Activated CD8-positive, alpha-beta memory T cell treated with anti-CD3 and anti-CD28 coated beads, Interleukin-2, amount 10 ng/mL, durations not matched to agents 7 days and 5 days (primary cell): ENCODE results near the gene AUTS2. TPM values are rescaled to one million over a fixed set of nuclear protein-coding genes. Genes with fewer than 3 reads are reported as not detected.

Experiments
- ATAC-seq: fragments of 150-1000 bp; cut with Tn5 transposase; one replicate; pipeline ENCODE4 v1.10.0; 2021; ENCODE audit warnings: moderate library complexity
- CTCF ChIA-PET: fragments of 350-600 bp; sonication (Branson Sonifier 250); formaldehyde crosslinking; loops from one replicate; lab custom pipeline; 2021; ENCODE audit warnings: antibody characterized with exemption; lab: Charles Lee
- DNase-seq: peaks from one replicate; pipeline ENCODE4 v3.0.0-alpha.2; 2020
- H3K27ac Mint-ChIP-seq: one replicate; pipeline ENCODE4 v1.8.0; 2021; ENCODE audit warnings: mild to moderate bottlenecking, mixed read lengths
- H3K27me3 Mint-ChIP-seq: one replicate; pipeline ENCODE4 v1.8.0; 2021; ENCODE audit warnings: mixed read lengths
- H3K36me3 Mint-ChIP-seq: one replicate; pipeline ENCODE4 v1.8.0; 2021; ENCODE audit warnings: mild to moderate bottlenecking, mixed read lengths
- H3K4me1 Mint-ChIP-seq: one replicate; pipeline ENCODE4 v1.8.0; 2021; ENCODE audit warnings: mixed read lengths
- H3K4me3 Mint-ChIP-seq: one replicate; pipeline ENCODE4 v1.8.0; 2021; ENCODE audit warnings: mild to moderate bottlenecking, moderate library complexity, mixed read lengths
- H3K9me3 Mint-ChIP-seq: one replicate; pipeline ENCODE4 v1.8.0; 2022; ENCODE audit warnings: low read depth, mixed read lengths
- total RNA-seq, 2 experiments: library from RNA; stranded (reverse); gene quantifications; one replicate each; pipeline ENCODE4 v1.2.3, GENCODE V29; 2021

AUTS2 gene
- total RNA-seq, 2 experiments from 2014 or later: 9.5 to 24.4 TPM

DNA sequence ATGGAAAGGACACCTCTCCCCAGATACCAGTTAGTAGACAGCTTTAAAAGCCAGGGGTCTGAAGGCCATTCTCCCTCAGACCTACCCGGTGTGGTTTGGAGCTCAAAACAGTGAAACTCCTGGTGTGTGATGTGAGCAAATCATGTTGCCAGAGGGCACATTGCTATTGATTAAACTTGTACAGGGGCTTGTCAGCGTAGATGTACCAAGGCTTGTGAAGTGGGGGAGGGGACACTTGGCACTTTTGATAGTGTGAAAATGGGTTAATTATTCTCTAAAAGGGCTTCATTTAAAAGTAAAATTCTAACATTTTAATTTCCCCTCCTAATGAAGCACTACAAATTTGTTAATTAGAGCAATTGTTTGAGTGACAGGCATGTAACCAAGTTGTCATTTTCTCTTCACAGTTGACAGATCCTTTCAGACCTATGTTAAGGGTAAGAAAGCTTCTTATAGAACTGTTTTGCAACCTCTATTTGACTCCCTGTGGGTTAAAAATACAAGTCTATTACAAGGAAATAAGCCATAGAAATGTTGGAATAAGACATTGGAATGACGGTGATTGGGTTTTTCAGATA, 1176.8 kb downstream of the AUTS2 start:
- peaks cover 39% of the 10 kb centered on the region for H3K4me1 Mint-ChIP-seq
- H3K4me3 Mint-ChIP-seq: no peak overlapping the region
- no peak overlapping the region for H3K27ac Mint-ChIP-seq
- ATAC-seq (no peak), DNase-seq (no peak)
- H3K9me3 Mint-ChIP-seq: no peaks in the 10 kb centered on the region
- peaks cover 14% of the 10 kb centered on the region for H3K36me3 Mint-ChIP-seq
- CTCF ChIA-PET: interaction anchor here (1.2 kb wide), 1 partner anchor 21 kb away, joined by 3 read pairs; no protein-coding TSS in a partner anchor
- H3K27me3 Mint-ChIP-seq: no peaks in the 10 kb centered on the region

DNA sequence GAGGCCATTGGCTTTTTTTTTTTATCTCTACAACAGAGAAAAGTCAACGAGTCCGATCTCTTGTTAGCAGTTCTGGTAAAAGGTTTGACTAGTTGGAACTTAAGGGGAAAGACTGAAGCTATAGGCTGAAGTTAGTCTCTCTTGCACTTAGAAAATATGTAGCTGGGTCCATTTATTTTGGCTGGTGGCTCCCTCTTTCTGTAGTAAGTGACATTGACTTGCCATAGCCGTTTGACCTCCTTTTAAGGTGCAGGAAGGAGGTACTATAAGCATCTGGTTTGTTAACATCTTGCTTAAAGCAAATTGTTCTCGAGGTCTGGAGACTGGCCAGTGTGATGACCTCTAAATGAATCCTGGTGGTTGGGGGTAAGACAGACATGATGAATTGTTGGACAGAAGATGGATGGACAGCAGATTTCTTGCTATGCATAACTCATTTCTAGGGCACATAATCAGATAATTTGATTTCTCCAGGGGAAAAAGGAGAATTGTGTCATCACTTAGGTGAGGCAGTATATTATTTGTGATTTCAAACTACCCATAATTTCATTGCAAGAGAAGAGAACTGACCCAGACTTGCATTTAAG, 1177.4 kb downstream of the AUTS2 start:
- no peak for ATAC-seq
- Mint-ChIP-seq H3K4me3 (no peak overlapping the region), H3K27ac (no peak overlapping the region), H3K27me3 (no peaks in the 10 kb centered on the region), H3K4me1 (peaks cover 39% of the 10 kb centered on the region), H3K36me3 (peaks cover 14% of the 10 kb centered on the region), H3K9me3 (no peaks in the 10 kb centered on the region)
- no peak for DNase-seq
- CTCF ChIA-PET: interaction anchor here (0.6 kb wide), 1 partner anchor 33 kb away, joined by 3 read pairs; no protein-coding TSS in a partner anchor

DNA sequence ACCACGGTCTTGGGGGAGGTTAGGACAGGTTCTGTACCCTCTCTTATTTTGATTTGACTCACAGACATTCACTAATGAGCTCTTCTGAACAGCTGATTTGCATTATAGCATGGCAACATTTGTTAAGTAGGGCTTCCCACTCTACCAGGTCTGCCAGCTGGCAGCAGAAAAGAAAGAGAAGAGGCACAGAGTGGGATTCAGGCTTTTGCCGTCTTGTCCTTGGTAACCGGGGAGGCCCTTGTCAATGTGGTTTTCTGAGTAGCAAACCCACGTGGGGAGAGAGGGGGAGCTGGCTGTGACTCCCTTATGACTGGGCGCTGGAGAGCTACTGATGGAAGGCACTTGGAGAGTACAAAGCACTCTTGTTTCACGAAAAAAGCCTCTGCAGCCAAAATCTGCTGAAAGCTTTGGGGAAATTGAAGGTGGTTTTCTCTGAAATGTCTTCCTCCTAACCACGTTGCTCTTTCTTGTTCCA, 1178.4 kb downstream of the AUTS2 start:
- DNase-seq: peak; percentile 47
- Mint-ChIP-seq H3K36me3 (peaks cover 10% of the 10 kb centered on the region), H3K4me3 (no peak overlapping the region), H3K9me3 (no peaks in the 10 kb centered on the region), H3K27ac (peak overlapping the region; percentile 22), H3K27me3 (no peaks in the 10 kb centered on the region), H3K4me1 (peaks cover 39% of the 10 kb centered on the region)
- peak; percentile 55 for ATAC-seq
- CTCF ChIA-PET: interaction anchor here (1.4 kb wide), 1 partner anchor 9 kb away, joined by 3 read pairs; no protein-coding TSS in a partner anchor

DNA sequence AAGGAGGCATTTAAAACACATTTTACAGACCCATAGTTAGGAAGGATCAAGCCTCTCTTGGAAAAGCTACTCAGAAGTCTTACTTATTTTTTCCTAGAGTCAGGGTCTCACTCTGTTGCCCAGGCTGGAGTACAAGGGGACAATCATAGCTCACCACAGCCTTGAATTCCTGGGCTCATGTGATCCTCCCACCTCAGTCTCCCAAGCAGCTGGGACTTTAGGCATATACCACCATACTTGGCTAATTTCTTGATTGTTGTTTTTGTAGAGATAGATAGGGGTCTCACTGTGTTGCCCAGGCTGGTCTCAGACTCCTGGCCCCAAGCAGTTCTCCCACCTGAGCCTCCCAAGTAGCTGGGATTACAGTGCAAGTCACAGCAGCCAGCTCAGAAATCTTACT, 1179.0 kb downstream of the AUTS2 start:
- no peaks in the 10 kb centered on the region for H3K9me3 Mint-ChIP-seq

DNA sequence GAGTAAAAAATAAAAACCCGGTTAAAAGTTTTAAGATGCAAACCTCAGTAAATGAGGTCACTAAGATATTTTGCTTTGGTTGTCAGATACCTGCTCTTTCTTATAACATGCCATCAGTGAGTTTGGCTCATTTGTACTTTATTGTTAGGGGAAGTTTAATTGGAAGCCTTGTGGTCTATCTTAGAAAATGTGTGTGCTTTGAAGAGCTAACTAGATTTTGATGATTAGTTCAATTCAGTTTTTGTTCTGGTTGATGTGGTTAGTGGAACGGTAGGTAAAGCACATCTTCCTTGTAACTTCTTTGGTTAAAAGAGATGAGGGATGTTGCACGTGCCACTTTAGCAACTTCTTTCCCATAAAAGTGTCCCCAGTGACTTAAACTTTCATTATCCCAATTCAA, 1180.3 kb downstream of the AUTS2 start:
- DNase-seq (no peak), ATAC-seq (no peak)
- Mint-ChIP-seq H3K4me1 (peaks cover 39% of the 10 kb centered on the region), H3K27ac (no peak overlapping the region), H3K4me3 (no peak overlapping the region), H3K9me3 (no peaks in the 10 kb centered on the region), H3K27me3 (no peaks in the 10 kb centered on the region), H3K36me3 (peaks cover 9% of the 10 kb centered on the region)
- CTCF ChIA-PET: no interaction called here

More for the DNA sequence above, 1179.0 kb downstream of the AUTS2 start:
- H3K27ac Mint-ChIP-seq: no peak overlapping the region
- H3K27me3 Mint-ChIP-seq: no peaks in the 10 kb centered on the region
- H3K4me3 Mint-ChIP-seq: no peak overlapping the region
- no peak for ATAC-seq
- CTCF ChIA-PET: interaction anchor here (1.4 kb wide), 1 partner anchor 9 kb away, joined by 3 read pairs; no protein-coding TSS in a partner anchor
- DNase-seq: no peak
- peaks cover 9% of the 10 kb centered on the region for H3K36me3 Mint-ChIP-seq
- peaks cover 39% of the 10 kb centered on the region for H3K4me1 Mint-ChIP-seq

DNA sequence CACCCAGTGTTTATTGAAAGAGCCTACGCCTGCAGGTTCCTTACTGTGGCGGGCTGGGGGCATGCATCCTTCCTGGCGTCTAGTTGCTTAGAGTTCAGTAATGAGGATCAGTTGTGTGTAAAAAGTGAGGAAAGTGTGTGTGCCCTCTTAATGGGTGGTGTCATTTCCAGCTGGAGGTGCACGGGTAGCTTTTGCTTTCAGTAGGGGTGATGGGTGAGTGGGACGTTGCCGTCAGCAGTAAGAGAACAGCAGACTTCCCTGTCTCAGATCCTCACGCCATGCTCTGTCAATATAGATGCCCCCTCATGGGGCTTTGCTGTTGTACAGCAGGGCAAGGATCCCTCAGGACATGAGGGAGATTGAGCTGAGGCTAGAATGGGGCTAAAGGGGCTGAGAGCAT, 1181.0 kb downstream of the AUTS2 start:
- CTCF ChIA-PET: no interaction called here
- ATAC-seq (no peak), DNase-seq (no peak)
- H3K4me3 Mint-ChIP-seq: no peak overlapping the region
- no peak overlapping the region for H3K27ac Mint-ChIP-seq
- no peaks in the 10 kb centered on the region for H3K27me3 Mint-ChIP-seq
- peaks cover 9% of the 10 kb centered on the region for H3K36me3 Mint-ChIP-seq
- H3K4me1 Mint-ChIP-seq: peaks cover 39% of the 10 kb centered on the region
- H3K9me3 Mint-ChIP-seq: no peaks in the 10 kb centered on the region

DNA sequence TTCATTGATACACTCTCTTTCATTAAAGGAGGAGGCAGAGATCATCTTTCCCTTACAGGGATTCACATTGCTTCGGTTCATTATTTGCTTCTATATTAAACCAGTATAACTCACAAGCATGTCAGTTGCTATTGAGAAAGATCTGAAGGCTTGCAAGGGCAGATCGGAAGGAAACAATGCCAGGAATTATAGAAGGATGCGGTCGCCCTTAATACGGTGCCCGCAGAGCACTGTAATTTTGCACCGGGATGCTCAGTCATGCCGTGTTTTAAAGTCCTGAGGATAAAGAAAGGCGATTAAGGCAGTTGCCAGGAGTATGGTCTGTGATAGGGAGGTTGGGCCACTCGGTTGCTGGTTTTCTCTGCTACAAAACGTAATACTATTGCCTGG, 1183.6 kb downstream of the AUTS2 start:
- CTCF ChIA-PET: no interaction called here

DNA sequence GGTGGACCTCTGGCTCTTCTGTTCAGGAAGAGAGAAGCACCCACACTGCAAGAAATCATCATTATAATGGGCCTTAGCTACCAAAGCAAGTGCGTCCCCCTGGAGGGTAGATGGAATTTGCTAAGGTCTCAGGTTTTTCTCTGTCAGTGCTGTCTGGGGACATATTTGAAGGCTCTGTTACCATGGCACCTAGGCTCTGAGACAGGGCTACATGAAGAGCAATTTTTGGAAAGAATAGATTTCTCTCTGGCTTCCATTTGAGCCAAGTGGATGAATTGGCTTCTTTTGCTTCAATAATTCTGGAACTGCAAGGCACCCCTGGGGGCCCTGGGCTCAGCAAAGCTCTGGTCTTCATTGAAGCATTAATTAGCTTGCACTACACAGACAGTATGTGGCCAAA, 1184.5 kb downstream of the AUTS2 start:
- CTCF ChIA-PET: no interaction called here
- peaks cover 18% of the 10 kb centered on the region for H3K36me3 Mint-ChIP-seq
- ATAC-seq: no peak
- H3K27me3 Mint-ChIP-seq: no peaks in the 10 kb centered on the region
- no peaks in the 10 kb centered on the region for H3K9me3 Mint-ChIP-seq
- H3K4me1 Mint-ChIP-seq: peaks cover 13% of the 10 kb centered on the region
- no peak overlapping the region for H3K27ac Mint-ChIP-seq
- no peak for DNase-seq
- H3K4me3 Mint-ChIP-seq: no peak overlapping the region

More for the DNA sequence above, 1183.6 kb downstream of the AUTS2 start:
- Mint-ChIP-seq H3K9me3 (no peaks in the 10 kb centered on the region), H3K36me3 (peaks cover 19% of the 10 kb centered on the region), H3K27ac (no peak overlapping the region), H3K4me3 (no peak overlapping the region), H3K4me1 (peaks cover 20% of the 10 kb centered on the region), H3K27me3 (no peaks in the 10 kb centered on the region)
- DNase-seq (no peak), ATAC-seq (no peak)

DNA sequence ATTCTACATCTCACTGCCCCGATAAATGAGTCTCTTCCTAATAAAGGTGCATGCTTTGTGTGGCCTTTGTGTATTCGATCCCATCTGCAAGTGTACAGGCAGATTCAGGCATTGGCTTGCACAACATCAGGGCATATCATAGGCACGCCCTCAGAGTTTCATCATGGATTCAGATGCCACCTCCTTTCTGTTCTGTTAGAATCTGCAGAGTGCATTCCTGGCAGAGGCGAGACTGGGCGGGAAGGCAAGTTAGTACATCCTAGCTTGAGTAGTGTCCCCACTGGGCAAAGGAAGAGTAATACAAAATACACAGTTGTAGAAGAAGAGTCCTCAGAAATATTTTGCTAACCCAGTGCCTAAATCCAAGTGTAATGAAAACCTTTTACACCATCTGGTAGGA, 1187.2 kb downstream of the AUTS2 start:
- Mint-ChIP-seq H3K4me1 (no peaks in the 10 kb centered on the region), H3K27ac (no peak overlapping the region)
- CTCF ChIA-PET: interaction anchor here (0.8 kb wide), 1 partner anchor 8 kb away, joined by 3 read pairs; no protein-coding TSS in a partner anchor

DNA sequence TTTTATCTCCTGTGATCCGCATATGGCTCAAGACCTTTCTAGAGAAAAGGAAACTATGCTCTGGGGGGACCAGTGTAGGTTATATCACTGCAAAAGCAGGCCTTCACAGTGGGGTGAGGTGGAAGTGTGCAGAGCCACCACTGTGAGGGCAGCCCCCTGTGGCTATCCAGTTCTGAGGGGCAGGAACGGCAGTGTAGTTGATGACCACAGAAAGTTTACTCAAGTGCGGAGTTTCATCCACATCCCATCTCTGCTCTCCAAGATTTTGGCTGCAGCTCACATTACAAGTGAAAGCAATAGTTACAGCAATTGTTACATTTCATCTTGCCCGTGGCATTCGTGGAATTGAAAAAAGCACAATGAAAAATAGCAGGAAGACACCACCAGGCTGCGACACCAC, 1187.8 kb downstream of the AUTS2 start:
- Mint-ChIP-seq H3K27me3 (no peaks in the 10 kb centered on the region), H3K4me3 (no peak overlapping the region), H3K27ac (no peak overlapping the region), H3K4me1 (no peaks in the 10 kb centered on the region), H3K36me3 (peaks cover 15% of the 10 kb centered on the region), H3K9me3 (no peaks in the 10 kb centered on the region)
- no peak for DNase-seq
- CTCF ChIA-PET: interaction anchor here (0.8 kb wide), 1 partner anchor 9 kb away, joined by 3 read pairs; no protein-coding TSS in a partner anchor
- no peak for ATAC-seq

More for the DNA sequence above, 1187.2 kb downstream of the AUTS2 start:
- H3K36me3 Mint-ChIP-seq: peaks cover 15% of the 10 kb centered on the region
- DNase-seq (no peak), ATAC-seq (no peak)
- no peak overlapping the region for H3K4me3 Mint-ChIP-seq
- no peaks in the 10 kb centered on the region for H3K27me3 Mint-ChIP-seq
- H3K9me3 Mint-ChIP-seq: no peaks in the 10 kb centered on the region

DNA sequence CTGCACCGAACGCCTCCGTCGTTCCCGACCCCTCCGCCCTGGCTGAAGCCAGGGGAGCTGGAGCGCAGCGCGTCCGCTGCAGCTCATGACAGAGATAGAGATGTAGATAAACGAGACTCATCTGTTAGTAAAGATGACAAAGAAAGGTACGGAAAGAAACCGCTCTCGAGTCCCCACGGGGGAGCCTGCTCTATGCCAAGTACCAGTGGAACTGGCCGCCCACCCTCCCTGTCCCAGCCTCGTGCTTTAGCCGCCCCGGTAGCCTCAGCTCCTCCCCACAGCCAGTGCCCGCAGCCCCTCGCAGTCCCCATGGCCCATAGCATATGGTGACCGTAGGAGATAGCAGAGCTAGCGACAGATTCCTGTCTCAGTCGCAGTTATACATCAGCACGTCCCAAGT, 1189.0 kb downstream of the AUTS2 start:
- Mint-ChIP-seq H3K4me3 (no peak overlapping the region), H3K27ac (no peak overlapping the region)
- CTCF ChIA-PET: no interaction called here

DNA sequence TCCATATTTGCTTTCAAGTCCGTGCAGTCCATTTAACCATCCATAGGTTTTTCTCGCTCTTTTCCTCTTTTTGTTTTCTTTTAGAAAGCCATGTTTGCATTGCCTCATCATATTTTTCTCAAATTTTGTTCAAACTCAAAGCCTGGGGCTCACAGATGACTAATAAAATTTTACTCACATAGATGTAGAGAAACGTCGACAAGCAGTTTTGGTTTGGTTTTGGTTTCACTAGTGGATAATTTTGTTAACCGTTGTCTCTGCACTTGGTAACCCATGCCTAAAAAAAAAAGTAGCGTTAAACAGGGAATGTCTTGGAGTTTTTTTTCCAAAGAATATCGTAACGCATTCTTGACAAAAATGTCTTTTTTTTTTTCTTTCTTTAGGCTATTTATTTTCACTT, 1189.5 kb downstream of the AUTS2 start:
- DNase-seq (no peak), ATAC-seq (no peak)
- Mint-ChIP-seq H3K4me3 (no peak overlapping the region), H3K9me3 (no peaks in the 10 kb centered on the region), H3K36me3 (peaks cover 13% of the 10 kb centered on the region), H3K27ac (no peak overlapping the region), H3K4me1 (no peaks in the 10 kb centered on the region), H3K27me3 (no peaks in the 10 kb centered on the region)
- CTCF ChIA-PET: no interaction called here

More for the DNA sequence above, 1189.0 kb downstream of the AUTS2 start:
- Mint-ChIP-seq H3K4me1 (no peaks in the 10 kb centered on the region), H3K9me3 (no peaks in the 10 kb centered on the region), H3K27me3 (no peaks in the 10 kb centered on the region), H3K36me3 (peaks cover 13% of the 10 kb centered on the region)
- DNase-seq (no peak), ATAC-seq (no peak)

DNA sequence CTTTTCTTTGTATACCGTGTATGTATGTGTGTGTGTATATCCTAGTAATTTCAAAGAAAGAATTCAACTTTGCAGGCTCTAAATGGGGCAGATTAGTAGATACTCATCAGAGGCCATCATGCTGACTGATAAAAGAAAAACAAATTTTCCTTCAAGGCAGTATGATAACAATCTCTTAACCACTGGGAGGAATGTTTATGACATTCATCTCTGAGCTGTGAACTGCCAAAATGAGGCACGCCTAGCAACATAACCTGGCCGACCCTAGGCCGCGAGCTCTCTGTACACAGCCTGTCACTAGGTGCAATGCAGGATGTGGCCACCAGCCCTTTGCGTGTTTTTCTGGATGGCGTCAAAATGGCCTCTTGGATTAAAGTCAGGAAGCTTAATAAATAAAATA, 1190.0 kb downstream of the AUTS2 start:
- Mint-ChIP-seq H3K9me3 (no peaks in the 10 kb centered on the region), H3K36me3 (peaks cover 13% of the 10 kb centered on the region), H3K27me3 (no peaks in the 10 kb centered on the region), H3K4me3 (no peak overlapping the region), H3K27ac (no peak overlapping the region), H3K4me1 (no peaks in the 10 kb centered on the region)
- no peak for ATAC-seq
- CTCF ChIA-PET: interaction anchor here (0.9 kb wide), 1 partner anchor 68 kb away, joined by 3 read pairs; no protein-coding TSS in a partner anchor
- no peak for DNase-seq
